ENCODE measurements around the gene TLE4. TPM values are rescaled to one million over a fixed set of nuclear protein-coding genes. Genes with fewer than 3 reads are reported as not detected.

Gene TLE4
- total and polyA plus RNA-seq, 12 donors: 11.8 to 70.5 (median 42.9) TPM

DNA sequence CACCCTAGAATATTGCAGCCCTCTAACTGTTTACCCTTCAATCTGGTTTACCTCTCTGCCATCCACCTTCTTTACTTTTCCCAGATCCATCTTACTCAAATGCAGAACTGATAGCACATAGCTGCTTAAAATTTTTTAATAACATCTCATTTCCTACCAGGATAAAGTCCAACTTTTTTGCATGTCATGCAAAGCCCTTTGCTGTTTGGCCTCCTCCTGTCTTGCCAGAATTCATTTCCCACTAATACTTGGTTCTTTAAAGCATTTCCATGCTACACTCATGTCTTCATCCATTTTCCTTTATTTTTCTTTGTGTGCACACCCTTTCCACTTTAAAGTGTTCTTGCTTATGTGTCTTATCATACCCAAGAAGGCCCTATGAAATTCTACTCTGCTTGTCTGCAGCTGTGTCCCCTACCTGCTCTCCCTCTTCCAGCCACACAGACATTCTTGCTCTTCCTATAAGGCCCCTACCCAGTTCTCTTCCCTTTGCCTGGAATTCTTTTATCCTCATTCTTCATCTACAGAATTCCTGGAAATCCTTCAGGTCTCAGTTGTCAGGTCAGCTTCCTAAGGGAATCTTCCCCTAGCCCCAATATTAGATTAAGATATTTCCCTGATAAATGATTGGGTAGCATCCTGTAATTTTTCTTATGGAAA, 50.3 kb downstream of the TLE4 start:
- H3K4me3 ChIP-seq: no peak overlapping the region
- intact Hi-C loops (cut with DNase I): no loop called here
- TF ChIP-seq, protein P1, sequence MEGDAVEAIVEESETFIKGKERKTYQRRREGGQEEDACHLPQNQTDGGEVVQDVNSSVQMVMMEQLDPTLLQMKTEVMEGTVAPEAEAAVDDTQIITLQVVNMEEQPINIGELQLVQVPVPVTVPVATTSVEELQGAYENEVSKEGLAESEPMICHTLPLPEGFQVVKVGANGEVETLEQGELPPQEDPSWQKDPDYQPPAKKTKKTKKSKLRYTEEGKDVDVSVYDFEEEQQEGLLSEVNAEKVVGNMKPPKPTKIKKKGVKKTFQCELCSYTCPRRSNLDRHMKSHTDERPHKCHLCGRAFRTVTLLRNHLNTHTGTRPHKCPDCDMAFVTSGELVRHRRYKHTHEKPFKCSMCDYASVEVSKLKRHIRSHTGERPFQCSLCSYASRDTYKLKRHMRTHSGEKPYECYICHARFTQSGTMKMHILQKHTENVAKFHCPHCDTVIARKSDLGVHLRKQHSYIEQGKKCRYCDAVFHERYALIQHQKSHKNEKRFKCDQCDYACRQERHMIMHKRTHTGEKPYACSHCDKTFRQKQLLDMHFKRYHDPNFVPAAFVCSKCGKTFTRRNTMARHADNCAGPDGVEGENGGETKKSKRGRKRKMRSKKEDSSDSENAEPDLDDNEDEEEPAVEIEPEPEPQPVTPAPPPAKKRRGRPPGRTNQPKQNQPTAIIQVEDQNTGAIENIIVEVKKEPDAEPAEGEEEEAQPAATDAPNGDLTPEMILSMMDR (IDR thresholded peaks at IDR 0.05): no peak
- TF ChIP-seq POLR2A (IDR thresholded peaks at IDR 0.05): no peak

DNA sequence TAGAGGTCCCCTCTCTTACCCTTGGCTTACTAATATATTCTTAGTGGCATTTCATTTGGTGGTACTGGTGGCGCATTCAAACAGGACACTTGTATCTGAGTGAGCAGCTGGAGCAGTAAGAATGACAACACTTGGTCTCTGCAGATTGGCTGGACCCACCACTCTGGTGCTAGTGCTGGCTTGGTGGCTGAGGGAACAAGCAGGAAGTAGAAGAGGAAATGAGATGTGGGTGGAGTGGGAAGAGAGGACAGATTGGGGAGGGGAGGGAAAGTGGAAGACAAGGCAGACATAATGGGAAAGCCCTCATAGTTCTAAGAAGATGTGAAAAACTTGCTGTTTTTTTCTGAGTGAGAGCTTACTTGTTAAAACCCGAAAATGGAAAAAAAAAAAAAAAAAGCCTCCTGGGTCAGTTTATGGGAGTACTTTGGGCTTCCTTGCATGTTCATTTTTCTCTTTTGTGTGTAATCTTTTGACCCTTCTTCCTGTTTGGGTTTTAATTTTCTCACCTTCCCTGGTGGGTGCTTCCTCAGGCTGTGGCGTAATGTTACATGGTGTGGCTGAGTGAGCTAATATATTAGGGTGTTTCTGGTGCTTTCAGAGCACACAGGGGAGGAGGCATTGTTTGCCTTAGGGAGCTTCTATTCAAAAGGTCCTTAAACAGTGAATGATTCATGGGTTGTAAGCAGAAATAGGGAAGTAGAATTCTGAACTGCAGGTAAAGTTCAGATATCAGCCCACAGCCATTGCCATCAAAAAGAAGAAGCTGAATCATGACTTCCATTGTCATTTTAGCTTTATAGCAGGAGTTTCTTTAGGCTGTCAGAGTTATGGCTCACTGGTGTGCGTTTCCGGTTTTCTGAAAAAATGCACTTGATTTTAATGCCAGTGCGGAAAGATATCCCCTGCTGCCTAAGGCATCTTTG, 52.3 kb downstream of the TLE4 start:
- Histone ChIP-seq H3K4me3 (no peak overlapping the region), H3K27me3 (no peaks in the 10 kb centered on the region), H3K9me3 (replicated peaks in 1 of 3) (no peaks in the 10 kb centered on the region), H3K36me3 (replicated peaks in 1 of 2) (no peaks in the 10 kb centered on the region), H3K27ac (no peak overlapping the region), H3K4me1 (replicated peaks in 1 of 2) (peaks cover 0 to 19% of the 10 kb centered on the region in 2 donors)
- DNase-seq: peak in 5 of 7 donors; percentile 23 to 29 (median 26)
- WGBS, 4 donors: 71 to 85% (median 75%) methylated on average over 6 of the region's 6 CpGs
- intact Hi-C loops (cut with DNase I): no loop called here
- TF ChIP-seq, protein P1 (IDR thresholded peaks at IDR 0.05): no peak
- TF ChIP-seq POLR2A (IDR thresholded peaks at IDR 0.05): no peak

More for the DNA sequence above, 50.3 kb downstream of the TLE4 start:
- Histone ChIP-seq H3K27me3 (no peaks in the 10 kb centered on the region), H3K27ac (no peak overlapping the region), H3K36me3 (replicated peaks in 1 of 2) (no peaks in the 10 kb centered on the region), H3K9me3 (replicated peaks in 1 of 3) (no peaks in the 10 kb centered on the region), H3K4me1 (replicated peaks in 1 of 2) (peaks cover 10 to 28% of the 10 kb centered on the region in 2 donors)
- no peak for DNase-seq

DNA sequence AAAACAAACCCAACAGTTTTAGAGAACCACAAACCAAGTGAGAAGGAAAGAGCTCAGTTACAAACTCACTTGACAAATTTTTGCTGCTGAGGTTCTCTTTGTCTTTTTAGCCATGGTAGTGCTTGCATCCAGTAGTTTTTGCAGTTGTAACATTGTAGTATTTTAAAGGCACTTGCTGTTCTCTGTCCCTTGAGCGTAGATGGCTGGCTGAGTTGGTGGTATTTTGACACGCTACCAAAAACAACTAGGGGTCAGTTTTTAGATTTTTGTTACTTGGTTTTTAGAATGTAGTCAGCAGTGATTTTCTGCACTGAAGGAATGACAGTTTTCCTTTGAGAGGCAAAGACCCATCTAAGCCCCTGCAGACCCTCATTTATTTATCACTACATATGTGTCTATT, 58.0 kb downstream of the TLE4 start:
- Histone ChIP-seq H3K36me3 (replicated peaks in 1 of 2) (no peaks in the 10 kb centered on the region), H3K4me3 (no peak overlapping the region), H3K27me3 (no peaks in the 10 kb centered on the region), H3K4me1 (replicated peaks in 1 of 2) (peaks cover 0 to 6% of the 10 kb centered on the region in 2 donors), H3K9me3 (replicated peaks in 1 of 3) (no peaks in the 10 kb centered on the region), H3K27ac (no peak overlapping the region)
- 95 to 99% (median 96%) methylated on average over 2 of the region's 2 CpGs for WGBS, 4 donors
- intact Hi-C loops (cut with DNase I): no loop called here
- TF ChIP-seq, protein P1 (IDR thresholded peaks at IDR 0.05): no peak
- no peak for TF ChIP-seq POLR2A (IDR thresholded peaks at IDR 0.05)
- no peak for DNase-seq
